HS-5 (cell line): ENCODE data around the gene OTOG.

Experiments
- DNase-seq: peaks from one replicate; pipeline ENCODE4 v3.0.0-alpha.2; 2012; ENCODE audit warnings: low read depth

The OTOG gene

GRCh38 chr11:17588166-17588565, 41.1 kb downstream of the OTOG start:
- no peak for DNase-seq

GRCh38 chr11:17588721-17589120, 41.7 kb downstream of the OTOG start:
- no peak for DNase-seq

- DNase-seq, result no peak
Measured at GRCh38 chr11:17590463-17590862, 43.4 kb downstream of the OTOG start.

GRCh38 chr11:17591293-17591692, 44.2 kb downstream of the OTOG start:
- no peak for DNase-seq

GRCh38 chr11:17593466-17594245, 46.6 kb downstream of the OTOG start:
- DNase-seq, result no peak

- DNase-seq, result no peak
Measured at GRCh38 chr11:17594686-17595192, 47.7 kb downstream of the OTOG start.

GRCh38 chr11:17595526-17596309, 48.7 kb downstream of the OTOG start:
- no peak for DNase-seq

- no peak for DNase-seq
Measured at GRCh38 chr11:17596310-17596669, 49.2 kb downstream of the OTOG start.

- DNase-seq, result no peak
Measured at GRCh38 chr11:17596711-17597110, 49.7 kb downstream of the OTOG start.

- DNase-seq, result no peak
Measured at GRCh38 chr11:17597770-17598169, 50.7 kb downstream of the OTOG start.

GRCh38 chr11:17598700-17599459, 51.8 kb downstream of the OTOG start:
- DNase-seq, result peak; percentile 19

- no peak for DNase-seq
Measured at GRCh38 chr11:17599460-17599925, 52.4 kb downstream of the OTOG start.

GRCh38 chr11:17600316-17601255, 53.5 kb downstream of the OTOG start:
- DNase-seq, result no peak

GRCh38 chr11:17601256-17601671, 54.2 kb downstream of the OTOG start:
- no peak for DNase-seq

GRCh38 chr11:17601676-17602075, 54.6 kb downstream of the OTOG start:
- no peak for DNase-seq

GRCh38 chr11:17602105-17603001, 55.3 kb downstream of the OTOG start:
- no peak for DNase-seq

- no peak for DNase-seq
Measured at GRCh38 chr11:17603056-17603825, 56.2 kb downstream of the OTOG start.

GRCh38 chr11:17604201-17604914, 57.3 kb downstream of the OTOG start:
- no peak for DNase-seq

- DNase-seq, result no peak
Measured at GRCh38 chr11:17604915-17605233, 57.8 kb downstream of the OTOG start.
